IMR-90 (cell line): ENCODE results near the gene ABL1. TPM values are rescaled to one million over a fixed set of nuclear protein-coding genes. Genes with fewer than 3 reads are reported as not detected.

Source experiments
- ATAC-seq: fragments of 200-7000 bp; cut with Tn5 transposase; 2 replicates; pipeline ENCODE4 v1.9.1; 2020; ENCODE audit warnings: low read depth, mild to moderate bottlenecking, moderate library complexity
- BruUV-seq: library from RNA; stranded (reverse); fragments of 400-500 nt; replicated peaks from 2 replicates; lab custom pipeline; 2021; lab: Mats Ljungman, UMichigan
- CTCF ChIA-PET: fragments of 300-600 bp; formaldehyde crosslinking; extraction: SDS; loops from one replicate; lab custom pipeline; 2021; ENCODE audit warnings: antibody characterized with exemption; lab: Yijun Ruan, JAX
- POLR2A ChIA-PET: fragments of 300-600 bp; sonication (Branson Sonifier 250); formaldehyde crosslinking; loops from one replicate; lab custom pipeline; 2022; ENCODE audit warnings: antibody characterized with exemption; ENCODE audit not compliant: unreplicated experiment; lab: Charles Lee
- DNase-seq: peaks from one replicate; pipeline ENCODE4 v3.0.0; 2013
- H2AFZ ChIP-seq: replicated peaks from 2 replicates; pipeline ENCODE3; 2013; ENCODE audit warnings: low read length, mild to moderate bottlenecking; ENCODE audit not compliant: poor library complexity
- H2AK5ac ChIP-seq: 2 replicates; pipeline ENCODE4 v1.6.1; 2013; ENCODE audit warnings: low read depth, low read length, inconsistent platforms
- H2AK9ac ChIP-seq: replicated peaks from 2 replicates; pipeline ENCODE3; 2013; ENCODE audit warnings: mild to moderate bottlenecking, low read depth, low read length, moderate library complexity; ENCODE audit not compliant: poor library complexity
- H2BK120ac ChIP-seq: 2 replicates; pipeline ENCODE4 v1.6.1; 2013; ENCODE audit warnings: low read depth, low read length, inconsistent platforms
- H2BK15ac ChIP-seq: 3 replicates; pipeline ENCODE4 v1.6.1; 2013; ENCODE audit warnings: low read depth, low read length, inconsistent platforms
- H2BK20ac ChIP-seq: 2 replicates; pipeline ENCODE4 v1.6.1; 2013; ENCODE audit warnings: low read depth, mild to moderate bottlenecking, inconsistent platforms, low read length, moderate library complexity
- H2BK5ac ChIP-seq: 2 replicates; pipeline ENCODE4 v1.6.1; 2013; ENCODE audit warnings: mild to moderate bottlenecking, low read depth, low read length, inconsistent platforms; ENCODE audit not compliant: poor library complexity, severe bottlenecking
- H3K14ac ChIP-seq: replicated peaks from 2 replicates; pipeline ENCODE4 v1.6.1; 2013; ENCODE audit warnings: low read depth, low read length, inconsistent platforms
- H3K18ac ChIP-seq: 2 replicates; pipeline ENCODE4 v1.6.1; 2013; ENCODE audit warnings: low read depth, low read length, control low read depth
- H3K23ac ChIP-seq: 2 replicates; pipeline ENCODE4 v1.6.1; 2013; ENCODE audit warnings: low read depth, low read length, inconsistent platforms
- H3K27ac ChIP-seq: 2 replicates; pipeline ENCODE4 v1.5.1; 2013; ENCODE audit warnings: mild to moderate bottlenecking, control low read depth, low read length; ENCODE audit not compliant: insufficient read depth
- H3K27me3 ChIP-seq: 2 replicates; pipeline ENCODE4 v1.6.1; 2013; ENCODE audit warnings: low read length; ENCODE audit not compliant: control insufficient read depth, insufficient read depth
- H3K36me3 ChIP-seq: 2 replicates; pipeline ENCODE4 v1.6.1; 2013; ENCODE audit warnings: low read length, mixed read lengths; ENCODE audit not compliant: control insufficient read depth, insufficient read depth
- H3K4ac ChIP-seq: 2 replicates; pipeline ENCODE4 v1.6.1; 2013; ENCODE audit warnings: low read depth, low read length, inconsistent platforms
- H3K4me1 ChIP-seq: 2 replicates; pipeline ENCODE4 v1.6.1; 2013; ENCODE audit warnings: low read length, mixed read lengths; ENCODE audit not compliant: control insufficient read depth, insufficient read depth
- H3K4me2 ChIP-seq: 2 replicates; pipeline ENCODE4 v1.6.1; 2013; ENCODE audit warnings: low read depth, mild to moderate bottlenecking, control low read depth, low read length, moderate library complexity
- H3K4me3 ChIP-seq: 2 replicates; pipeline ENCODE4 v1.5.1; 2013; ENCODE audit warnings: low read depth, mild to moderate bottlenecking, control low read depth, low read length, moderate library complexity; ENCODE audit not compliant: insufficient read depth
- H3K56ac ChIP-seq: 2 replicates; pipeline ENCODE4 v1.6.1; 2013; ENCODE audit warnings: low read length, inconsistent platforms; ENCODE audit not compliant: insufficient read depth; ENCODE audit errors: extremely low read depth
- H3K79me1 ChIP-seq, 2 experiments: 2 replicates each; pipeline ENCODE4 v1.6.1; 2013; ENCODE audit warnings: low read length in 2 of 2, inconsistent platforms in 1 of 2, low read depth in 1 of 2
- H3K9ac ChIP-seq: 2 replicates; pipeline ENCODE4 v1.6.1; 2013; ENCODE audit warnings: low read depth, low read length, control low read depth
- H3K9me1 ChIP-seq: 2 replicates; pipeline ENCODE4 v1.6.1; 2013; ENCODE audit warnings: low read length, inconsistent platforms; ENCODE audit not compliant: insufficient read depth
- H3K9me3 ChIP-seq: 2 replicates; pipeline ENCODE4 v1.6.1; 2013; ENCODE audit warnings: low read length; ENCODE audit not compliant: control insufficient read depth, insufficient read depth
- H4K20me1 ChIP-seq: 2 replicates; pipeline ENCODE4 v1.6.1; 2013; ENCODE audit warnings: low read length, inconsistent platforms; ENCODE audit not compliant: insufficient read depth
- H4K5ac ChIP-seq: 2 replicates; pipeline ENCODE4 v1.6.1; 2013; ENCODE audit warnings: mild to moderate bottlenecking, low read depth, low read length, control low read depth
- H4K8ac ChIP-seq, 2 experiments: 2 replicates each; pipeline ENCODE4 v1.6.1; 2013; ENCODE audit warnings: low read depth in 2 of 2, low read length in 2 of 2, control low read depth in 1 of 2, inconsistent platforms in 1 of 2
- H4K91ac ChIP-seq: 2 replicates; pipeline ENCODE4 v1.6.1; 2013; ENCODE audit warnings: low read depth, low read length, inconsistent platforms; ENCODE audit not compliant: insufficient read depth
- BHLHE40 ChIP-seq: fragments of 150-350 bp; IDR thresholded peaks from 2 replicates; pipeline ENCODE4 v1.6.1; 2016; ENCODE audit warnings: mild to moderate bottlenecking, low read depth, low read length
- POLR2A ChIP-seq: IDR thresholded peaks from 2 replicates; pipeline ENCODE4 v1.6.1; 2012; ENCODE audit warnings: mild to moderate bottlenecking, low read depth, low read length
- RCOR1 ChIP-seq: IDR thresholded peaks from 2 replicates; pipeline ENCODE4 v1.6.1; 2012; ENCODE audit warnings: mild to moderate bottlenecking, low read length, improper control_type of control experiment; ENCODE audit not compliant: insufficient replicate concordance
- RFX5 ChIP-seq: IDR thresholded peaks from 2 replicates; pipeline ENCODE4 v1.8.0; 2012; ENCODE audit warnings: low read depth, mild to moderate bottlenecking, low read length, moderate library complexity
- SMC3 ChIP-seq: fragments of 150-350 bp; IDR thresholded peaks from 2 replicates; pipeline ENCODE4 v1.6.1; 2016; ENCODE audit warnings: low read depth, mild to moderate bottlenecking, antibody characterized with exemption, low read length, moderate library complexity
- WGBS, 2 experiments: methylation state at CpG; one replicate each; pipeline versions ENCODE4 v1.1.5 to v1.1.7; 2013; ENCODE audit warnings: missing lambda C conversion rate in 2 of 2; ENCODE audit not compliant: insufficient read length in 1 of 2; ENCODE audit errors: extremely low coverage in 2 of 2; 5-methylcytosine and 5-hydroxymethylcytosine counted together
- dilution Hi-C: fragments of 300-500 bp; cut with HindIII; formaldehyde crosslinking; loops from one replicate; pipeline ENCODE4 v1.14.3; 2018; ENCODE audit warnings: low sequenced_read_pairs; ENCODE audit not compliant: unreplicated experiment
- in situ Hi-C: fragments of 300-500 bp; cut with MboI; formaldehyde crosslinking; loops from 3 replicates; pipeline ENCODE4 v1.14.3; 2019; ENCODE audit warnings: low sequenced_read_pairs, inconsistent platforms, mixed read lengths
- intact Hi-C: fragments of 100-400 bp; cut with micrococcal nuclease; formaldehyde crosslinking; loops from 2 replicates; pipeline ENCODE4 v1.10.0; 2022
- polyA plus RNA-seq, 3 experiments: library from polyadenylated mRNA; depleted of rRNA; stranded (reverse); fragments of >200 nt; gene quantifications; 2 replicates each; pipeline ENCODE4 v1.2.3, GENCODE V29; 2012; ENCODE audit warnings: low replicate concordance in 1 of 3
- total RNA-seq: library from RNA; depleted of rRNA; stranded (reverse); fragments of >200 nt; gene quantifications from 2 replicates; pipeline ENCODE4 v1.2.3, GENCODE V29; 2012
- TF ChIP-seq, protein P1 (sequence below): fragments of 150-350 bp; IDR thresholded peaks from 2 replicates; pipeline ENCODE4 v1.6.1; 2016; ENCODE audit warnings: low read depth, mild to moderate bottlenecking, low read length, moderate library complexity, borderline replicate concordance

Gene ABL1
- total and polyA plus RNA-seq, 2 of the 4 experiments (the other 2 are of a cell fraction), result 33.7 to 49.1 TPM

DNA sequence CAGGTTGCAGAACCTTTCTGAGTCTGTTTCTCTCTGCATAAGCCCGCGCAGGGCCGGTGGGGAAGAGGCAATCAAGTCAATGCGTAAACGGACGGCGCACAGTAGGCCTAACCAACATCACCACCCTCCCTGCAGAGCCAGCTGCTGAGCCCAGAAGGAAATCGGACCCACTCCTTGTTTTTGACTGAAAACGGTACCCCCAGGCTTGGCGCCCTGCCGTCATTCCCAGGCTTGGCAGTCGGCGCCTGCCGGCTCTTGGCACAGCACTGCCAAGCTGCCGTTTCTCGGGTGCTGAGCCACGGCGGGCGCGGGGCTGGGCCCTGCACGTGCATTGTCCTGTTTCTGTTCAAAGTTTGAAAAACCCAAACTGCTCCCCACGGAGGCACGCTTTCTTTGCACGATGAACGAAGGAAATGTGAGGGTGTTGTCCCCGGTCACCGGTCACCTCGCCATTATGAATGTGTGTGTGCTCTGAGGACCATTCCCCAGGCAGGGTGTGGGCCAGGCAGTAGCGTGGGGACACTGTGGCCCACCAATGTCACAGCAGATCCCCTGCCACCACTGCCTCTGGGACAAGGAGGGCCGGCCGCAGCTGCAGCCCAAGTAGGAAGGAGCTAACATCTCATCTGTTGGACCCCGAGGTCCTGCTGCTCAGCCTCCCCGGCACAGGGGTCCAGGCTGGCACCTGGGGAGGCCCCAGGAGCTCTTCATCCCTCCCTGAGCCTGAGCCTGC is 83.9 kb downstream of the ABL1 start:
- in situ Hi-C loops (no loop called here), dilution Hi-C loops (no loop called here), intact Hi-C loops (no loop called here)
- no peak overlapping the region for H3K27ac ChIP-seq
- H3K4me1 ChIP-seq, result no peaks in the 10 kb centered on the region
- ATAC-seq (no peak), DNase-seq (no peak)
- H3K79me1 ChIP-seq, result no peaks in the 10 kb centered on the region
- H3K9me1 ChIP-seq, result no peaks in the 10 kb centered on the region
- no peak overlapping the region for H3K4ac ChIP-seq
- ChIA-PET CTCF (interaction anchor here (1.6 kb wide), 1 partner anchor 8 kb away, joined by 4 read pairs; no protein-coding TSS in a partner anchor), POLR2A (no interaction called here)
- H2BK20ac ChIP-seq, result no peak overlapping the region
- TF ChIP-seq SMC3 (no peak), POLR2A (no peak), RCOR1 (no peak), RFX5 (no peak), BHLHE40 (no peak)
- TF ChIP-seq, protein P1, sequence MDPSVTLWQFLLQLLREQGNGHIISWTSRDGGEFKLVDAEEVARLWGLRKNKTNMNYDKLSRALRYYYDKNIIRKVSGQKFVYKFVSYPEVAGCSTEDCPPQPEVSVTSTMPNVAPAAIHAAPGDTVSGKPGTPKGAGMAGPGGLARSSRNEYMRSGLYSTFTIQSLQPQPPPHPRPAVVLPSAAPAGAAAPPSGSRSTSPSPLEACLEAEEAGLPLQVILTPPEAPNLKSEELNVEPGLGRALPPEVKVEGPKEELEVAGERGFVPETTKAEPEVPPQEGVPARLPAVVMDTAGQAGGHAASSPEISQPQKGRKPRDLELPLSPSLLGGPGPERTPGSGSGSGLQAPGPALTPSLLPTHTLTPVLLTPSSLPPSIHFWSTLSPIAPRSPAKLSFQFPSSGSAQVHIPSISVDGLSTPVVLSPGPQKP, result no peak
- H2AK5ac ChIP-seq, result no peak overlapping the region
- no peak overlapping the region for H3K56ac ChIP-seq
- no TSS peak for BruUV-seq
- no peak overlapping the region for H4K91ac ChIP-seq
- H2AFZ ChIP-seq, result no peak overlapping the region
- H4K5ac ChIP-seq, result no peak overlapping the region
- H3K9me3 ChIP-seq, result no peaks in the 10 kb centered on the region
- H2BK120ac ChIP-seq, result no peak overlapping the region
- H3K9ac ChIP-seq, result no peak overlapping the region
- 76% methylated on average over 18 of the region's 33 CpGs; no CpG with 5 or more reads in 1 of the 2 experiments for WGBS, 2 experiments
- H3K36me3 ChIP-seq, result no peaks in the 10 kb centered on the region
- no peaks in the 10 kb centered on the region for H4K20me1 ChIP-seq
- no peak overlapping the region for H2AK9ac ChIP-seq
- H3K27me3 ChIP-seq, result no peaks in the 10 kb centered on the region
- H2BK5ac ChIP-seq, result no peak overlapping the region
- no peak overlapping the region for H3K18ac ChIP-seq
- H2BK15ac ChIP-seq, result no peak overlapping the region
- no peak overlapping the region for H3K4me2 ChIP-seq
- no peak overlapping the region for H4K8ac ChIP-seq
- no peak overlapping the region for H3K4me3 ChIP-seq
- no peak overlapping the region for H3K23ac ChIP-seq
- H3K14ac ChIP-seq, result no peak overlapping the region
